ENCODE data around the gene MFRP. TPM values are rescaled to one million over a fixed set of nuclear protein-coding genes. Genes with fewer than 3 reads are reported as not detected.

Gene MFRP
- total RNA-seq, 1 experiment from 2014 or later, result not detected

GRCh38 chr11:119373059-119373920 is 26.8 kb upstream of the MFRP start:
- CTCF ChIA-PET, result interaction anchor here (0.7 to 1.5 kb wide), 5 partner anchors 20 to 50 kb away, joined by 3 to 8 read pairs (median 3); no protein-coding TSS in a partner anchor
- Mint-ChIP-seq H3K27me3 (ENCODE audit: unreplicated experiment) (no peaks in the 10 kb centered on the region), H3K4me1 (ENCODE audit: low read depth, unreplicated experiment) (peaks cover 9% of the 10 kb centered on the region), H3K36me3 (ENCODE audit: insufficient read depth, unreplicated experiment) (no peaks in the 10 kb centered on the region), H3K27ac (ENCODE audit: unreplicated experiment) (no peak overlapping the region), H3K9me3 (ENCODE audit: low read depth, unreplicated experiment) (no peaks in the 10 kb centered on the region), H3K4me3 (ENCODE audit: low read depth, unreplicated experiment) (no peak overlapping the region)
- DNase-seq, result no peak
- TF ChIP-seq CTCF (IDR thresholded peaks at IDR 0.05; ENCODE audit: unreplicated experiment), result no peak
- no TSS peak for BruUV-seq (replicated peaks)
- intact Hi-C loops (cut with micrococcal nuclease; ENCODE audit: unreplicated experiment), result loop anchor here (5.0 kb wide), 1 partner anchor 51 kb away; no protein-coding TSS in a partner anchor

DNA sequence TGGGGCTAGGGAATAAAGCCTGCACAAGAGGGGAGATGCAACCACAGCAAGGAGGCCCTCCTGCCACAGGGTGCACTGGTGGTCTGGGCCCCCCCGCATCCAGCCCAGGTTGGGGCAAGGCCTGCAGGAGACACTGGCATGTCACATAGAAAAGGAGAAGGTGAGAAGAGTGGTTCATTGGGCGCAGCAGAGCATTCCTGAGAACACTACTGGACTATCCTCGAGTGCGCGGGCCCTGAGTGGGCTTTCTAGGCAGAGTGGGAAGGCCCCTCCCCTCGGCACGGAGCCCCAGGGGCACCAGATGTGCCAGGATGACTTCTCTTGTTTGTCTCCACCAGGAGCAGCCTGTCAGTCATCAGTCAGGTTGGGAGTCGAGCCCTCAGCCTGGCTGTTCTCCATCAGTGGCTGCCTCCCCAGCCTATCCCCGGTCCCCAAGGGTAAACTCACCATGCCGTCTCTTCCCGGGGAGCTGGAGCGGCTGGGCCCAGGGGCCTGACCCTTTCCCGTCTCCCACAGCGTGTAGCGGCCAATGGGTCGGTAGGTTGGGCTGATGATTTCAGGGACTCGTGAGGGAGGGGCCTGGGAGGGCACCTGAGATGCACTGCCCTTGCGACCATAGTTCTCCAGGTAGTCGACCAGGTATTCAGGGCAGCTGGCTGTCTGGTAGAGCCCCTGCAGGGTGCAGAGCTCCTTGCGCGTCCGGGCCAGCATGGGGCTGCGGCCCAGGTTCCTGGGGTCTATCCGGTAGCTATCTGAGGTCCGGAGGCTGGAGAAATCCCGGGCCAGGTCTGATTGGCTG is 26.0 kb upstream of the MFRP start:
- TF ChIP-seq CTCF (IDR thresholded peaks at IDR 0.05; ENCODE audit: unreplicated experiment), result no peak
- CTCF ChIA-PET, result interaction anchor here (1.2 kb wide), 2 partner anchors 32 to 33 kb away, joined by 3 read pairs; partner anchors contain the start of gene C1QTNF5
- no peaks in the 10 kb centered on the region for H3K9me3 Mint-ChIP-seq (ENCODE audit: low read depth, unreplicated experiment)
- no peaks in the 10 kb centered on the region for H3K27me3 Mint-ChIP-seq (ENCODE audit: unreplicated experiment)
- intact Hi-C loops (cut with micrococcal nuclease; ENCODE audit: unreplicated experiment), result loop anchor here (5.0 kb wide), 1 partner anchor 50 kb away; no protein-coding TSS in a partner anchor
- no peaks in the 10 kb centered on the region for H3K36me3 Mint-ChIP-seq (ENCODE audit: insufficient read depth, unreplicated experiment)
- H3K4me1 Mint-ChIP-seq (ENCODE audit: low read depth, unreplicated experiment), result peaks cover 9% of the 10 kb centered on the region
- no peak for DNase-seq
- BruUV-seq (replicated peaks), result no TSS peak
- H3K4me3 Mint-ChIP-seq (ENCODE audit: low read depth, unreplicated experiment), result no peak overlapping the region
- H3K27ac Mint-ChIP-seq (ENCODE audit: unreplicated experiment), result no peak overlapping the region

DNA sequence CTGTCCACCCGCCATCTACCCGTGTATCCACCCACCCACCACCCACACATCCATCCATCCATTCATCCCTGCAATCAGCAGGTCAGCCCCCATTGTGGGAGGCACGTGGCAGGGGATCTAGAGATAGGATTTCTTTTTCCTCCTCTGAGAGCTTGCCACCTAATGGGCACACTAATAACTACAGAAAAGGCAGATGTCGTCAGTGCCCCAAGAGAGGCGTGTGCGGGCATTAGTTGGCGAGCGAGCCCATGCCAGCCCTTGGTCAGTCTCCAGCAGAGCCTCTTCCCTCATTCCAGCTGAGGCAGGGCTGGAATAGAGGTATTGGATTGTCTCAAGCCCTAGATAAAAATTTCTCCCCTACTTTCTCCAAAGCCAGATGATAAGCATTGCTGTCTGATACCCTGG is 25.3 kb upstream of the MFRP start:
- intact Hi-C loops (cut with micrococcal nuclease; ENCODE audit: unreplicated experiment), result loop anchor here (5.0 kb wide), 1 partner anchor 49 kb away; no protein-coding TSS in a partner anchor
- DNase-seq, result no peak
- no peaks in the 10 kb centered on the region for H3K36me3 Mint-ChIP-seq (ENCODE audit: insufficient read depth, unreplicated experiment)
- no TSS peak for BruUV-seq (replicated peaks)
- H3K27ac Mint-ChIP-seq (ENCODE audit: unreplicated experiment), result no peak overlapping the region
- CTCF ChIA-PET, result interaction anchor here (1.2 kb wide), 1 partner anchor 31 kb away, joined by 3 read pairs; the partner anchor contains the start of gene C1QTNF5
- H3K9me3 Mint-ChIP-seq (ENCODE audit: low read depth, unreplicated experiment), result no peaks in the 10 kb centered on the region
- no peaks in the 10 kb centered on the region for H3K27me3 Mint-ChIP-seq (ENCODE audit: unreplicated experiment)
- no peak for TF ChIP-seq CTCF (IDR thresholded peaks at IDR 0.05; ENCODE audit: unreplicated experiment)
- H3K4me1 Mint-ChIP-seq (ENCODE audit: low read depth, unreplicated experiment), result peaks cover 9% of the 10 kb centered on the region
- no peak overlapping the region for H3K4me3 Mint-ChIP-seq (ENCODE audit: low read depth, unreplicated experiment)

DNA sequence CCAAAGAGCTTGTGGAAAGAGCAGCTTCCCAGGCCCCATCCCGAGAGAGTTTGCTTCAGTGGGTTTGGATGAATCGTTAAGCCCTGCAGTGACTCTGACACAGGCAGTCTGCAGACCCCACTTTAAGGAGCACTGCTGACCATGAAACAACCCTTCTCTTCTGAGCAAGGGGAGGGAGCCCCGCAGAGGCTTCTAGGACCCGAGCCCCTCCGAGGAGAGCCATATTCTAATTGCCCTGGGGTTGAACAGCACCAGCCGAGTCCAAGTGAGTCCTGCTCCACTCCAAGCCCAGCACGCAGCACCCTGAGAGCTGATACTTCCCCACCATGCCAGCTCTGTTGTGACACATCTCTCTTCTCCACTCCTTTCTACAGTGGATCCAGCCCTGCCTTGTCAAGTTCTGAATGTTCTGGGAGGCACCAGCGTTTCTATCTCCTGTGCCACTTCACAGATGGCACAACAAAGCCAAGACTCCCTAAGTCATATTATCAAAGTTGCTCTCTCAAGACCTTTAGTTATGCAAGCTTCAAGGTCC is 24.6 kb upstream of the MFRP start:
- Mint-ChIP-seq H3K4me3 (ENCODE audit: low read depth, unreplicated experiment) (no peak overlapping the region), H3K27ac (ENCODE audit: unreplicated experiment) (no peak overlapping the region), H3K4me1 (ENCODE audit: low read depth, unreplicated experiment) (peaks cover 9% of the 10 kb centered on the region), H3K27me3 (ENCODE audit: unreplicated experiment) (no peaks in the 10 kb centered on the region), H3K9me3 (ENCODE audit: low read depth, unreplicated experiment) (no peaks in the 10 kb centered on the region), H3K36me3 (ENCODE audit: insufficient read depth, unreplicated experiment) (no peaks in the 10 kb centered on the region)
- intact Hi-C loops (cut with micrococcal nuclease; ENCODE audit: unreplicated experiment), result loop anchor here (5.0 kb wide), 1 partner anchor 49 kb away; no protein-coding TSS in a partner anchor
- CTCF ChIA-PET, result interaction anchor here (1.2 kb wide), 1 partner anchor 31 kb away, joined by 3 read pairs; the partner anchor contains the start of gene C1QTNF5
- no TSS peak for BruUV-seq (replicated peaks)
- DNase-seq, result no peak
- no peak for TF ChIP-seq CTCF (IDR thresholded peaks at IDR 0.05; ENCODE audit: unreplicated experiment)
